GM23338 (cell line): ENCODE results near the gene PPP1R3G.

Source experiments
- CTCF ChIP-seq, 2 experiments: fragments of 200-600 bp in 1 of 2; sonication (generic) in 1 of 2; conservative IDR thresholded peaks; 2 replicates each; pipeline versions ENCODE4 v1.5.1 to v1.6.1; 2016 to 2017; ENCODE audit warnings: antibody characterized with exemption in 2 of 2, low read depth in 2 of 2, mild to moderate bottlenecking in 2 of 2, moderate library complexity in 1 of 2
- ETS1 ChIP-seq: IDR thresholded peaks from 2 replicates; pipeline ENCODE4 v1.6.1; 2016; ENCODE audit warnings: antibody characterized with exemption
- EZH2 ChIP-seq: fragments of 200-600 bp; sonication (generic); IDR thresholded peaks from one replicate; pipeline ENCODE4 v1.8.0; 2017; ENCODE audit warnings: antibody characterized with exemption, mild to moderate bottlenecking, low read depth; ENCODE audit not compliant: unreplicated experiment
- STAT1 ChIP-seq: IDR thresholded peaks from one replicate; pipeline ENCODE4 v1.6.1; 2016; ENCODE audit warnings: antibody characterized with exemption; ENCODE audit not compliant: unreplicated experiment
- ZNF114 ChIP-seq: fragments of 250-450 bp; sonication (Bioruptor Pico); IDR thresholded peaks from 2 replicates; pipeline ENCODE4 v1.5.0; 2020; ENCODE audit warnings: mild to moderate bottlenecking, moderate library complexity
- ZNF331 ChIP-seq: fragments of 250-450 bp; sonication (Bioruptor Pico); IDR thresholded peaks from 2 replicates; pipeline ENCODE4 v1.5.0; 2020; ENCODE audit warnings: low read depth, mild to moderate bottlenecking, moderate library complexity

GRCh38 chr6:5059036-5059896, 25.9 kb upstream of the PPP1R3G start:
- no peak for TF ChIP-seq CTCF (conservative IDR thresholded peaks at IDR 0.05; ENCODE audit: low read depth in 2 of 2)
- TF ChIP-seq ZNF331 (CRISPR knock-in tag): no peak
- TF ChIP-seq ETS1: no peak
- TF ChIP-seq EZH2: no peak
- no peak for TF ChIP-seq ZNF114 (CRISPR knock-in tag)
- TF ChIP-seq STAT1: no peak
